ENCODE measurements around the gene ATF7IP.

Gene ATF7IP

DNA sequence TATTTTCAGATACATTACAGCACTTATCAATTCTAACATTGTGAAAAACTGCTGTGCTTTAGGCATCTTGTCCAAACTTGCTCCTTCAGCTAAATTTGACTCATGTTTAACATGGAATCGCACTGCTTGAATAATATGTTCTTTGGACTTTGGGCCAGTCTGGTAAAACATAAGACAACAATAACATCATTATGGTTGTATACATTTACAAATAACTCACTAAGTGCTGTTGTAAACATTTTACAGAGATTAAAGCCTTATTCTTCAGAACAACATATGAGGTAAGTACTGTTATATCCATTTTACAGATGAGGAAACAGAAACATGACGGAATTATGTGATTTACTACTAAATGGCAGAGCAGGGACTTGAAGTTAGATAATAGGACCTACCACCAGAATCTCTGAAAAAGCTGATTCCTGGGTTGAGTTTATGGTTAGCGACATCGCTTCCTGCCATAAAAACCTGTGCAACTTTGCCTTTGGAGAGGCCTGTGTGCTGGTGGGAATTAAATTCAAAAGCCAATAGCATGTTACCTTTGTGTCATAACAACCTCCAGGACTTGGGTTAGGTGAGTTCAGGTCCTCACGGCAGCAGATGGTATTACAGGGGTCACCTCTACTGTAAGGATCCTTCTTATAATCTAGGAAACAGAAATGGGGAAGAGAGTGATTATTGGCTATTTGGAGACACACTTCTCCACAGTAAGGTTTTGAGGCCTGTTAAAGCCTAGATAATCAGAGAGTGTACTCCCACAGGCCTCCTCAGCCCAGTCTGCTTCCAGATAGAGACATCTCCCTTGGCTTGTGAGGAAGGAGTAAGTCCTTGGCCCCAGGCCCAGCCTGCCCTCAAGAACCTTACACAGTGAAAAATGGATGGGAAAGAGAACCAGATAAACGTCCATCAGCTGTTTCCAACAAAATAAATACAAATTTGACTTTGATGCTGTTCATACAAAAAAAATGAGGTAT, 140.4 kb downstream of the ATF7IP start:
- DNase-seq = no peak

DNA sequence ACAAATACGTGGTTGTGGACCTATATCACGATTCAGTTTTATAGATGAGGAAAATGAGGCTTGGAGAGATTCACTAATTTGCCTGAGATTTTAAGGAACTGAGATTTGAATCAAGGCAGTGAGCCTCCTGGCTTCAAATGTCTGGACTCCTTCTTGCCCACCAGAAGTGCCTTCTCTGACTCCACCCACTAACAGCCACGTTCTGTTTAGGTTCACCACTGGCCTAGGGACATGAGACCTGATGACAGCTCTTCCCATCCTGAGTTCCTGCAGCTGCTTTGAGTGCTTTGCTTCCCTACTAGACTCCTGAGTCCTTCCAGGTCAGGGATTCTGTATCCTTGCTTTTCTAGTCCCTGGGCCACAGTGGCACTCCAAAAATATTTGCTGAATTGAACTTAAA, 145.1 kb downstream of the ATF7IP start:
- DNase-seq = no peak

DNA sequence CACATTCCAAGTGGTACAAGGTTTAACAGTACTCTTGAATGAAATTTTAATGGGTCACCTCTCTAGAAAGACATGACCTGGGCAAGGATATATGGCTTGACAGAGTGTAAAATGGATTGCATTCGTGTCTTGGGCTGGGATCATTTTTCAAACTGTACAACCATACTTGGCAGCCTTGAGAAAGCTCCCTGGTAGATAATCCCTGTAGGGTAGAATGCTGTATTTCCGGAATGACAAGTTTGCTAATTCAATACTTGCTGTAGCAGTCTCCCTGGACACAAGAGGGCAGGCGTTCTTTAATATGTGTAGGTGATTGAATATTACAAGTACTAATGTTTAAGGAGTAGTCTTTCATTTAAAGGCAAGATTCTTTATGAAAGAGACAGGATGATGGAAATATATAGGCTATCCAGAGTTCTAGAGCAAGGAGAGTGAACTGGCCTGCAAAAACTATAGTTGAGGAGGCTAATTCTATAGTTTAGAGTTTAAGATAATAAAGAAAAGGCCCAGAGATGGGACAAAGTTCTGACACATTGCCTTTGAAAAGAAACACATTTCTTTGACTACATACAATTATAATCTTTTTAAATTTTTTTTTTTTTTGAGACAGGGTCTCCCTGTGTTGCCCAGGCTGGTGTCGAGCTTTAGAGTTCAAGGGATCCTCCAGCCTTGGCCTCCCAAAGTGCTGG, 148.8 kb downstream of the ATF7IP start:
- peak; percentile 10 for DNase-seq

DNA sequence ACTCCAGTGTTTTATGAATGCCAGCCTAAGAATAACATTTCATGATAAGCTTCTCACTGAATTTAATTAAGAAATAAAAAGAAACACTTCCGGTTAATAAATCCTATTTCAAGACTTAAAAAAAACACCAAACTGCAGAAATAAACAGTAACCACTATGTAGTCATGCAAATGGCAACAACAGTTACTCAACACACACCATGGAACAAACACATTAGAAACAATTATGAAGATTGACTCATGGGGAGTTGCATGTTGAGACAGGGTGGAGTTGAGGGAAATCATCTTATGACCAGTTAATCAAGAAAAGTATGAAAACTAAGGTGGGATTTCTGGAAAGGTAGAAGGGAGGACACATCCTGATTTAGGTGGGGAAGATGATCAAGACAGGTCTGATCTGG, 149.5 kb downstream of the ATF7IP start:
- no peak for DNase-seq

DNA sequence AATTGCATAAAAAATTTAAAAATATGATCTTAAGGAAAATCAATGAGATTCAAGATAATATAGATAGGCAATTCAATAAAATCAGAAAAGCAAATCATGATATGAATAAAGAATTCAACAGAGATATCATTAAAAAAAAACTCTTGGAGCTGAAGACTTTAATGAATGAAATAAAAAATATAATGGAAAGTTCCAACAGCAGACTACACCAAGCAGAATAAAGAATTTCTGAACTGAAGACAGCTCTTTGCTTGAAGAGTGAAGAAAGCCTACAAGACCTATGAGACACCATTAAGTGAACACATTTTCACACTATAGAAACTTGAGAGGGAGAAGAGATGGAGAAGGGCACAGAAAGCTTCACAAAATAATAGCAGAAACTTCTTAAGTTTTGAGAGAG, 156.3 kb downstream of the ATF7IP start:
- no peak for DNase-seq

DNA sequence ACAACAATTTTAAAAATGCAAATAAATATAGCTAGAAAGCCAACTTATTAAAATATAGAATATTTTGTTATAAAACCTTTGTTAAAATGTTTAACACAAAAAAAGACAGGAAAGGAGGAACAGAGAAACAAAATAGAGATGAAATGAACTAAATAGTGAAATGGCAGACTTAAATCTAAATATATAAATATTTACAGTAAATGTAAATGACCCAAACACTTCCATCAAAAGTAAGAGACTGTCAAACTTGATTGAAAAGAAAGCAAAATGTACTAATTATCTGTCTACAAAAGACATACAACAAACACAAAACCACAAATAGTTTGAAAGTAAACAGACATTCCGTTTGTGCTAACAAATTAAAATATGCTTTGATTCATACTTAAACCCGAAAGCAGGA, 160.5 kb downstream of the ATF7IP start:
- no peak for DNase-seq

DNA sequence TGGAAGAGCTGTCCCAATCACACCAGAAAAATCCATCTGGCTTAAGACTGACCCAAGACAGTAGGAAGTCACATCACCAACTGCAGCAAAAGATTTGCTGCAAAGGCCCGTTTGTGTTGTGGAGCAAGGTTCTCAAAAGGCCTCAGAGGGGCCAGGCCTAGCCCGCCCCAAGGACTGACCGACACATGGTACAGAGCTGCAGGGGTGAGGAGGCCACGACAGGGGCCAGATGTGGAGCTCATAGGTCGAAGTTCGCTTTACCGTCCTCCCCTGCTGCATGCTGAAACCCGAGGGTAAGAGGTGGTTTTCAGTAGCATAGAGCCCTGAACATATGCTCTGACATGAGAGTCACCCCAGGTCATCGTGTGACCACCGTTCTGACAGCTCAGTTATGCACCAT, 166.7 kb downstream of the ATF7IP start:
- no peak for DNase-seq

DNA sequence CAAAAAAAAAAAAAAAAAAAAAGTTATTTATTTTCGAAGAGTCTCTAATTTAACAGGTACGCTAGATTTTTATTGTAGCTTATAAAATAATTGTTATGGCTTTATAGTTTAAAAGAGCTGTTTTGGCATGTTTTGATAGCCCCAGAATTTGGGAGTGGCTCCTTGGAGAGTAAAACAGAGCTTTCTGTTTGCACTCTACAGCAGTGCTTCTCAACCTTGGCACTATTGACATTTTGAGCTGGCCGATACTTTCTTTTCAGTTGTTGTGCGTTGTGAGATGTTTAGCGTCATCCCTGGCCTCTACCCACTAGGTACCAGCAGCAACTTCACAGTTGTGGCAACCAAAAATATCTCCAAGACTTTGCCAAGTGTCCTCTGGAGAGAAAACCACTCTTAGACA, 171.6 kb downstream of the ATF7IP start:
- no peak for DNase-seq

DNA sequence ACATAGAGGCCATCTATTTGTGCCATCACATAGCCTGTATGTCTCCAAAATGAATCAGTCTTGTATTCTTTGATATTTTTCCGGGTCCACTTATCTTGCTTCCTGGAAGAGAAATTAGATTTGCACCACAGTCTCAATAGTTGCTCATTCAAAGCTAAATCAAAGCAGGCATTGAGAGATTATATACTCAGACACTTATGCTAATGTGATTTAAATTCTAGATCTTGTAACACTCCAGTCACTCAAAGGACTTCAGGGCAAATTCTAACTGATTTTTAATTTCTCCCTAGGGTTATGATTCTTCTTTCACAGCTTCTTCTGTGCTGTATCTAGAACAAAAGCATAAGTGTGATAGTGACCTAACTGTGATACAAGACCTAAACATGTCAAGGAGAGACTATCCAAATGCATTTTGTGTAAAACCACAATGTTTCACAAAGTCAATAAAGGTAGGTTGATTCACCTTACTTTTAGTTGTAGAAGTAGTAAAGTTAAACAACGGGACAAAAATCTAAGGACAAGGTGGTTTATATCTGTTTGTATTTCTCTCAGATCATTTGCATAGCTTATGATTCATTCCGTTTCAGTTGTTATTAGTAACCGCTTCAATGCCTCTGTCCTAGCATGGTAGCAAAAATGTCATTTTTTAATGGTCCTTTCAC, 175.4 kb downstream of the ATF7IP start:
- DNase-seq = no peak

DNA sequence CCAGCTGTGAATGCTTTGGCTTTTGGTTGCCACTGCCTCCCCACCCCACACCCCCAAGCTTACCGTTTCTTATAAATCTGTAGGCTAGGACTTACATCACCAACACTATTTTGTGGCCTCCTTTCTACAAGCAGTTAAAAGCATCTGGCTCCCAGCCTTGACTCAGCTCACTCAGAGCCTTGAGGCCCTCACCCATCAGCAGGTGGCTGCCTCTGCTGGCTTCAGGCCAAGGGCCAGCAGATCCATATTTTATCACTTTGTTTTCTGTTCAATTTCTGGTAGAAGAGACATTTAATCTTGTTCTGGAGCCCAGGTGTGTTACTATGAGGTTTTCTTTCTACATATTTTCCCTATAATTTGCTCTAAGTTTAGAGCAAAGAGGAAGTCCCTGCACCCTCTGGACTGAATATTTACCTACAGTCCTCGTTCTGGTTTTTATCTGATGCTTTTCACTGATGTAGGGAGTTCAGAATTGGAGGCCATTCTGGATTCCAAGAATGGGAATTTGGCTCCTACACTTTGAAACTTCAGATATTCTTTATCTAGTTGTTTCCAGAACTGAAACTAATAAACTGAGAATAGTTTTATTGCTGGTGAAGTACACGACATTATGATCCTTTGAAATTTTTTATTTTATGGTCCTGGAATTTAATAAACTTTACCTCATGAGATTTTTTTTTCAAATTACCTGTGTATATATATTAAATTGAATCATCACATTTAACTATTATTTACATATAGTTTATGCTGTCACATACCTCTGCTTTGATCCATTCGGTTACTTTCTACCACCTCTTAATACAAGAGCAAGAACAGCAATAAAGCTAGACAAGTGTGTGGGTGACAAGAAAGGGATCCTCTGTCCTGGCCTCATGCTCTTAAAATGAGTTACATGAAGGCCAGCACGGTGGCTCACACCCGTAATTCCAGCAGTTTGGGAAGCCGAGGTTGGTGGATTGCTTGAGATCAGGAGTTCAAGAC, 180.0 kb downstream of the ATF7IP start:
- peak; percentile 17 for DNase-seq

DNA sequence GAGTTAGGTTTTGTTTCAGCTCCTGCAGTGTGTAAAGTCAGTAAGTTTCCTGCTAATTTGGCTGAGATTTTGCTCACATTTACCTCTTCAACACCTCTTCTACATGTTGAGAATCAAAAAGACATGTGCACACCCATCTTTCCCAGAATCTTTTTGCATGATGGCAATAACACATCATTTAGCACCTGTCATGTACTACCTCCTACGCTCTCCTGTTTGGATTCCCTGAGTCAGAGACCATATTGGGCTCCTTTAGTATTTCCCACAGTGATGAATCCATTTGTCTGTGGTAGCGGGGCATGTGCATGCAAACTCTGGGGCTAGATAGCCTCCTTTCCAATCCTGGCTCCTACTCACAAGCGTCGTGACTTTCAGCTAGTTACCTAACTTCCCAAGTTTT, 182.1 kb downstream of the ATF7IP start:
- no peak for DNase-seq

DNA sequence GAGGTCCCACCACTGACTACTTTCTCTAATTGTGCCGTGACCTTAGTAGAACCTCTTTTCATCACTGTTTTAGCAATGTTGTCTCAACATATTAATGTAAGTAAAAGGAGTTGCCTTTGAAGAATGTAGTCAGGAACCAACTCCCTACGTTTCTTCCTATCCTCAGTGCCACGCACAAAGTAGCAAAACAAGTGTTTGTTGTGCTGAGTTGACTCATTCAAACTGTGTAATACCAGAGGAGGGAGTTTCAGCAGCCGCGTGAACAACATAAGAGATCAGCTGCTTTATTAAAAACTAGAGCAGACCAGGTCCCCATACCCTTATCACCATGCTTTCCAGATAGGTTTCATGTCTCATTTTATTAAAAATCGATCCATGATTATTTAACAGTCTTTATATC, 183.1 kb downstream of the ATF7IP start:
- DNase-seq = no peak

All from NCI-H1105 treated with DMSO at 0.1 percent for 48 hours (cell line).